RWPE2 (cell line): ENCODE measurements around the gene SNX6.

Experiments used
- ATAC-seq: fragments of 200-7000 bp; cut with Tn5 transposase; 3 replicates; pipeline ENCODE4 v1.9.1; 2021; ENCODE audit warnings: low read depth
- DNase-seq: peaks from one replicate; pipeline ENCODE4 v3.0.0-alpha.2; 2020; ENCODE audit warnings: low spot score
- H3K27ac ChIP-seq: fragments of 450-650 bp; 2 replicates; pipeline ENCODE4 v1.5.1; 2017; ENCODE audit warnings: mild to moderate bottlenecking; ENCODE audit not compliant: poor library complexity, severe bottlenecking
- H3K27me3 ChIP-seq: fragments of 250-450 bp; sonication (Bioruptor Pico); 2 replicates; pipeline ENCODE4 v1.5.1; 2021; ENCODE audit warnings: mild to moderate bottlenecking, moderate library complexity; ENCODE audit not compliant: insufficient read depth, poor library complexity, severe bottlenecking
- H3K36me3 ChIP-seq: fragments of 250-450 bp; sonication (Bioruptor Pico); 2 replicates; pipeline ENCODE4 v1.5.1; 2020; ENCODE audit warnings: low read depth, mild to moderate bottlenecking, moderate library complexity
- H3K4me1 ChIP-seq: fragments of 250-450 bp; sonication (Bioruptor Pico); 2 replicates; pipeline ENCODE4 v1.5.1; 2021; ENCODE audit warnings: mild to moderate bottlenecking, moderate library complexity; ENCODE audit not compliant: insufficient read depth, poor library complexity, severe bottlenecking
- H3K4me3 ChIP-seq: fragments of 250-450 bp; sonication (Bioruptor Pico); 2 replicates; pipeline ENCODE4 v1.5.1; 2021; ENCODE audit warnings: mild to moderate bottlenecking, moderate library complexity; ENCODE audit not compliant: severe bottlenecking
- H3K9me3 ChIP-seq: fragments of 250-450 bp; sonication (Bioruptor Pico); 2 replicates; pipeline ENCODE4 v1.5.1; 2021; ENCODE audit warnings: mild to moderate bottlenecking, moderate library complexity; ENCODE audit not compliant: severe bottlenecking
- TF ChIP-seq, protein P1 (sequence below): fragments of 450-650 bp; IDR thresholded peaks from one replicate; pipeline ENCODE4 v1.5.1; 2017; ENCODE audit warnings: mild to moderate bottlenecking, moderate library complexity; ENCODE audit not compliant: poor library complexity, severe bottlenecking

Gene SNX6

DNA sequence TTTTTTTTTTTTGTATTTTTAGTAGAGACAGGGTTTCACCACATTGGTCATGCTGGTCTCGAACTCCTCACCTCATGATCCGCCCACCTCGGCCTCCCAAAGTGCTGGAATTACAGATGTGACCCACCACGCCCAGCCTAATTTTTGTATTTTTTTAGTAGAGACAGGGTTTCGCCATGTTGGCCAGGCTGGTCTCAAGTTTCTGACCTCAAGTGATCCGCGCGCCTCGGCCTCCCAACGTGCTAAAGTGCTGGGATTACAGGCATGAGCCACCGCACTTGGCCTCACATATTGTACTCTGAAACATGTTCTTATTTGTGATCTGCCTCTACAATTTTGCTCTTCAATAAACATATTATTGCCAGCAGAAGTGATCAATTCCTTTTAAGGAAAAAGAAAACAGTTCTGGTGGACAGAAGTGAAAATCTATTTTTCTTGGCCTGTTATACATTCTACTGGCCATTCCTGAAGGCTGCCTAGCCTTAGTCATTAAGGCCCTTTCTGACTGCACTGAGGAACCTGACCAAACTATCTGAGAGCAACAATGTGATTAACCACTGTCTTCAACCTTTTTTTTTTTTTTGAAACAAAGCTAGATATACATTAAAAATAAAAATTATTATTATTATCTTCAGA lies 36.1 kb downstream of the SNX6 start:
- ATAC-seq: no peak
- Histone ChIP-seq H3K27me3 (no peaks in the 10 kb centered on the region), H3K27ac (no peak overlapping the region), H3K36me3 (peaks cover 99% of the 10 kb centered on the region), H3K4me3 (no peak overlapping the region), H3K9me3 (no peaks in the 10 kb centered on the region), H3K4me1 (no peaks in the 10 kb centered on the region)
- no peak for DNase-seq
- TF ChIP-seq, protein P1, sequence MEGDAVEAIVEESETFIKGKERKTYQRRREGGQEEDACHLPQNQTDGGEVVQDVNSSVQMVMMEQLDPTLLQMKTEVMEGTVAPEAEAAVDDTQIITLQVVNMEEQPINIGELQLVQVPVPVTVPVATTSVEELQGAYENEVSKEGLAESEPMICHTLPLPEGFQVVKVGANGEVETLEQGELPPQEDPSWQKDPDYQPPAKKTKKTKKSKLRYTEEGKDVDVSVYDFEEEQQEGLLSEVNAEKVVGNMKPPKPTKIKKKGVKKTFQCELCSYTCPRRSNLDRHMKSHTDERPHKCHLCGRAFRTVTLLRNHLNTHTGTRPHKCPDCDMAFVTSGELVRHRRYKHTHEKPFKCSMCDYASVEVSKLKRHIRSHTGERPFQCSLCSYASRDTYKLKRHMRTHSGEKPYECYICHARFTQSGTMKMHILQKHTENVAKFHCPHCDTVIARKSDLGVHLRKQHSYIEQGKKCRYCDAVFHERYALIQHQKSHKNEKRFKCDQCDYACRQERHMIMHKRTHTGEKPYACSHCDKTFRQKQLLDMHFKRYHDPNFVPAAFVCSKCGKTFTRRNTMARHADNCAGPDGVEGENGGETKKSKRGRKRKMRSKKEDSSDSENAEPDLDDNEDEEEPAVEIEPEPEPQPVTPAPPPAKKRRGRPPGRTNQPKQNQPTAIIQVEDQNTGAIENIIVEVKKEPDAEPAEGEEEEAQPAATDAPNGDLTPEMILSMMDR: no peak

GRCh38 chr14:34592623-34593022 lies 37.3 kb downstream of the SNX6 start:
- H3K27me3 ChIP-seq: no peaks in the 10 kb centered on the region
- H3K4me3 ChIP-seq: no peak overlapping the region
- H3K4me1 ChIP-seq: peaks cover 5% of the 10 kb centered on the region
- H3K9me3 ChIP-seq: no peaks in the 10 kb centered on the region
- DNase-seq (no peak), ATAC-seq (no peak; the same call in 2 of the 3 replicates)
- H3K36me3 ChIP-seq: peaks cover 99% of the 10 kb centered on the region
- no peak overlapping the region for H3K27ac ChIP-seq
- TF ChIP-seq, protein P1: no peak

DNA sequence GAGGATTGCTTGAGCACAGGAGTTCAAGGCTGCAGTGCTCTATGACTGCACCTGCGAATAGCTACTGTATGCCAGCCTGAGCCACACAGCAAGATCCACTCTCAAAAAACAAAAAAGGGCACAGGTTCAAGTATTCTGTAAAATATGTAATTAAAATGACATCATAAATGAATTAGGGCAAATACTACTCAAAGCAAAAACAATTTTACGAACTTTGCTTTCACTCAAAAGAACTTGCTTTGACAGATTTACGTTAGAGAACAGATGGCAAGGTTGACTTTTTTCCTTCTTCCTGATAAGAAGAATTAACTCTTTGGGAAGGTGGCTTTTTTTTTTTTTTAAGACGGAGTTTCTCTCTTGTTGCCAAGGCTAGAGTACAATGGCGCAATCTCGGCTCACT lies 46.4 kb downstream of the SNX6 start:
- no peak for ATAC-seq
- no peaks in the 10 kb centered on the region for H3K9me3 ChIP-seq
- DNase-seq: peak; percentile 3
- H3K4me1 ChIP-seq: peaks cover 4% of the 10 kb centered on the region
- no peak overlapping the region for H3K4me3 ChIP-seq
- no peaks in the 10 kb centered on the region for H3K27me3 ChIP-seq
- peaks cover 92% of the 10 kb centered on the region for H3K36me3 ChIP-seq
- no peak overlapping the region for H3K27ac ChIP-seq
- TF ChIP-seq, protein P1: no peak

DNA sequence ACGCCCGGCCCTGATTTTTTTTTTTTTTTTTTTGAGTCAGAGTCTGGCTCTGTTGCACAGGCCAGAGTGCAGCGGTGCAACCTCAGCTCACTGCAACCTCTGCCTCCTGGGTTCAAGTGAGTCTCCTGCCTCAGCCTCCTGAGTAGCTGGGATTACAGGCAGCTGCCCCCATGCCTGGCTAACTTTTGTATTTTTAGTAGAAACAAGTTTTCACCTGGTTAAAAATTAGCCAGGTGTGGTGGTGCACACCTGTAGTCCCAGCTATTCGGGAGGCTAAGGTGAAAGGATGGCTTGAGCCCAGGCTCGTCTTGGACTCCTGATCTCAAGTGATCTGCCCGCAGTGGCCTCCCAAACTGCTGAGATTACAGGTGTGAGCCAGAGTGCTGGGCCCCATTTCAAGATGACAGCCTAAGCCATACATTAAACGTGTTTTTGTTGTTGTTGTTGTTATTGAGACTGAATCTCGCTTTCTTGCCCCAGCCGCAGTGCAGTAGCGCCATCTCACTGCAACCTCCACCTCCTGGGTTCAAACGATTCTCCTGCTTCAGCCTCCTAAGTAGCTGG lies 47.7 kb downstream of the SNX6 start:
- Histone ChIP-seq H3K9me3 (no peaks in the 10 kb centered on the region), H3K27me3 (no peaks in the 10 kb centered on the region), H3K36me3 (peaks cover 94% of the 10 kb centered on the region), H3K27ac (no peak overlapping the region), H3K4me3 (no peak overlapping the region), H3K4me1 (no peaks in the 10 kb centered on the region)
- TF ChIP-seq, protein P1: no peak
- ATAC-seq: no peak
- peak; percentile 21 for DNase-seq

DNA sequence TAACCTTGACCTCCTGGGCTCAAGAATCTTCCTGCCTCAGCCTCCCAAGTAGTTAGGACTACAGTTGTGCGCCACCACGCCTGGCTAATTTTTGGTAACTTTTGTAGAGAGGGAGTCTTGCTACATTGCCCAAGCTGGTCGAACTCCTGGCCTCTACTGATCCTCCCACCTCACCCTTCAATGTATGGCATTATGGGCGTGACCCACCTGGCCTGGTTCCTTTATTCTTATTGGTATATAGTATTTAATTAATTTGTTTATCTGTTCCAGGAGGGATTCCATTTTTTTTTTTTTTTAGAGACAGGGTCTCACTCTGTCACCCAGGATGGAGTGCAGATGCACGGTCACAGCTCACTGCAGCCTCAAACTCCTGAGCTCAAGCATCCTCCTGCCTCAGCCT lies 49.6 kb downstream of the SNX6 start:
- no peak overlapping the region for H3K27ac ChIP-seq
- H3K36me3 ChIP-seq: peaks cover 94% of the 10 kb centered on the region
- ATAC-seq: no peak

More for the DNA sequence above, 49.6 kb downstream of the SNX6 start:
- H3K4me1 ChIP-seq: no peaks in the 10 kb centered on the region
- TF ChIP-seq, protein P1: no peak
- H3K9me3 ChIP-seq: no peaks in the 10 kb centered on the region
- no peak overlapping the region for H3K4me3 ChIP-seq
- no peaks in the 10 kb centered on the region for H3K27me3 ChIP-seq
- peak; percentile 11 for DNase-seq
